ENCODE data around the gene MCRIP2. TPM values are rescaled to one million over a fixed set of nuclear protein-coding genes. Genes with fewer than 3 reads are reported as not detected.

The MCRIP2 gene
- total RNA-seq, 2 donors from 2014 or later = 110 to 121 TPM

DNA sequence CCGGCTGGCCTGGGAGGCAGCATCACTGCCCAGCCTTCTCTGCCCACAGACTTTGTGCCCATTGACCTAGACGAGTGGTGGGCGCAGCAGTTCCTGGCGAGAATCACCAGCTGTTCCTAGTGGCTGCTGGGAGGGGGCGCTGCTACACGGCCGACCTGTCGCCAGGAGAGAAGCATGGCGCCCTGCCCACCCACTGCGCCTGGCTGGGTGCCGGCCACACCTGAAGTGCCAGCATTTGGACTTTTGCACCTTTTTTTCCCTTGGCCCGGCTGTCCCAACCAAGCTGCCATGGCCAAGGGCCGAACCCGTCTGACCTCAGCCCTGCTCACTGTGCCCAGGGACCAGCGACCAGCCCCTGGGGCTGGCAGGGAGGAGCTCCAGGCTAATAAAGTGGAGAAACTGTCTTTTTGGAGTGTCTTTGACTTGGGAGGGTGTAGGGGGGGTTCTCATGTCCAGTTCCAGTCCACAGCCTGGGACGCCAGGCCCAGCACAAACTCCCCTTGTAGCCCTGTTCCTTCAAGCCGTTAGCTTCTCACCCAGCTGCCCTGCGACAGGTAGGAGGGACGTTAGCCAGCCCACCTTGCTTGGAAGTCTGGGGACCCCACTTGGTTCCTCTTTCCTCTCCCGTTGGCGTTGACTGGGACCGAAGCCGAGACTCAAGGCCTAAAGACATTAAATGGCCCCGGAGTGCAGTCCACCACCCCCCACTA is 6.6 kb downstream of the MCRIP2 start:
- Histone ChIP-seq H3K36me3 (no peaks in the 10 kb centered on the region), H3K27me3 (no peaks in the 10 kb centered on the region), H3K9me3 (no peaks in the 10 kb centered on the region), H3K4me1 (peaks cover 0 to 61% of the 10 kb centered on the region in 2 donors), H3K27ac (peak overlapping the region; percentile 88 to 92), H3K4me3 (peak overlapping the region; percentile 68 to 88)
- TF ChIP-seq, protein P1, sequence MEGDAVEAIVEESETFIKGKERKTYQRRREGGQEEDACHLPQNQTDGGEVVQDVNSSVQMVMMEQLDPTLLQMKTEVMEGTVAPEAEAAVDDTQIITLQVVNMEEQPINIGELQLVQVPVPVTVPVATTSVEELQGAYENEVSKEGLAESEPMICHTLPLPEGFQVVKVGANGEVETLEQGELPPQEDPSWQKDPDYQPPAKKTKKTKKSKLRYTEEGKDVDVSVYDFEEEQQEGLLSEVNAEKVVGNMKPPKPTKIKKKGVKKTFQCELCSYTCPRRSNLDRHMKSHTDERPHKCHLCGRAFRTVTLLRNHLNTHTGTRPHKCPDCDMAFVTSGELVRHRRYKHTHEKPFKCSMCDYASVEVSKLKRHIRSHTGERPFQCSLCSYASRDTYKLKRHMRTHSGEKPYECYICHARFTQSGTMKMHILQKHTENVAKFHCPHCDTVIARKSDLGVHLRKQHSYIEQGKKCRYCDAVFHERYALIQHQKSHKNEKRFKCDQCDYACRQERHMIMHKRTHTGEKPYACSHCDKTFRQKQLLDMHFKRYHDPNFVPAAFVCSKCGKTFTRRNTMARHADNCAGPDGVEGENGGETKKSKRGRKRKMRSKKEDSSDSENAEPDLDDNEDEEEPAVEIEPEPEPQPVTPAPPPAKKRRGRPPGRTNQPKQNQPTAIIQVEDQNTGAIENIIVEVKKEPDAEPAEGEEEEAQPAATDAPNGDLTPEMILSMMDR (IDR thresholded peaks at IDR 0.05) = no peak
- DNase-seq (ENCODE audit: low spot score) = no peak

DNA sequence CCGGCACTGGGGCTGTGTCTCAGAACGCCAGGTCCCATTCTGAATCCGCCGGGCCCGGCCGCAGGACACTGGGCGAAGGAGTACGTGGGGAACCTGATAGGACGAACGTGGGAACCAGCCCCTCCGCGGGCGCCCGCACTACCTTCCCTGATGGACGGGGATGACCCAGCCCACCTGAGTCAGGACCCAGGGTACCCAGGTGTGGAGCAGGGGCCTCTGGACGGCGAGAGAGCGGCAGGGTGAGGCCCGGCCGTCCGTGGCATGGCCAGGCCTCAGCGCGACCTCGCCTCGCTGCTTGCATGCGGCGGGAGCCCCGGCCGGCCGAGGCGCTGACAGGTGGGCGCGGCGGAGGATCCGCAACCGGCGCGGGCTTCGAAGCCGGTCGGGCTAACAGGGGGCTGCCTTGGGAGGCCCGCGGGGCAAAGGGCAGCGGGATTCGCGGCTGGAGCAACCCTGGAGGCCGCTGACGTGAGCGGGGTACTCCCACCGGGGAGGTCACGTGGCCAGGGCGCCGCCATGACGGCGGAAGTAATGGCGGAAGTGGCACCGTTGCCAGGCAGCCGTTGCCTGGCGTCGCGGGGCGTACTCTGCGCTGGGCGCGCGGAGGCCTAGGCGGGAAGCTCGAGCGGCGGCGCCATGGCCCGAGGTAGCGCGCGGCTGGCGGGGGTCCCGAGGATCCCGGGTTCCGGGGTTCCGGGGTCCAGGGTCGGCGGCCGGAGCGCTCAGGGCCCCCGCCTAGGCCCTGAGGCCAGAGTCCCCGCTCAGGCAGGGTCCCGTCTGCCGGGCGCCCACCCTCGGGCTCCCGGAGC is 7.4 kb downstream of the MCRIP2 start, which contains the start of gene WDR90:
TSS of gene WDR90 (plus strand) at position 585 of the 809 bp plus-strand sequence. CDS start at position 637, 52 bp downstream.
- H3K4me3 ChIP-seq = peak within 1 kb of the TSS; percentile 68 to 88
- TF ChIP-seq, protein P1 (IDR thresholded peaks at IDR 0.05) = no peak
- peak within 1 kb of the TSS; percentile 88 to 92 for H3K27ac ChIP-seq
- H3K4me1 ChIP-seq = peaks cover 0 to 60% of the 10 kb centered on the region in 2 donors
- no peaks in the 10 kb centered on the region for H3K36me3 ChIP-seq
- DNase-seq (ENCODE audit: low spot score) = peak; percentile 93
- H3K27me3 ChIP-seq = no peaks in the 10 kb centered on the region
- H3K9me3 ChIP-seq = no peaks in the 10 kb centered on the region

DNA sequence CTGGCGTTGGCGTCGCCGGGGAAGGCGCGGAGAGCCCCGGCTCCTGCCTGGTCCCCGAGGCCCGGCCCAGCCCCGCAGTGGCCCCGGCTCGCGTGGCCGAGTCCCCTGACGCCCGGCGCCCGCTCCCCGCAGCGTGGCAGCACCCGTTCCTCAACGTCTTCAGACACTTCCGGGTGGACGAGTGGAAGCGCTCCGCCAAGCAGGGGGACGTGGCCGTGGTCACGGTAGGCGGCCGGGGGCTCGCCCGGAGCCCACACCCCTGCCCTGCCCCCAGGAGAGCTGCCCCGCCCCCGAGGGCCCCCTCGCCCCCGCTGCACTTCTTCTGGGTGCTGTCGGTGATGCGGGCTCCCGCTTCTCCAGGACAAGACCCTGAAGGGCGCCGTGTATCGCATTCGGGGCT is 8.0 kb downstream of the MCRIP2 start:
- H3K9me3 ChIP-seq = no peaks in the 10 kb centered on the region
- H3K4me3 ChIP-seq = peak overlapping the region; percentile 68 to 88
- DNase-seq (ENCODE audit: low spot score) = no peak
- H3K36me3 ChIP-seq = no peaks in the 10 kb centered on the region
- TF ChIP-seq, protein P1 (IDR thresholded peaks at IDR 0.05) = no peak
- no peaks in the 10 kb centered on the region for H3K27me3 ChIP-seq
- H3K4me1 ChIP-seq = peaks cover 0 to 56% of the 10 kb centered on the region in 2 donors
- H3K27ac ChIP-seq = peak overlapping the region; percentile 88 to 92

DNA sequence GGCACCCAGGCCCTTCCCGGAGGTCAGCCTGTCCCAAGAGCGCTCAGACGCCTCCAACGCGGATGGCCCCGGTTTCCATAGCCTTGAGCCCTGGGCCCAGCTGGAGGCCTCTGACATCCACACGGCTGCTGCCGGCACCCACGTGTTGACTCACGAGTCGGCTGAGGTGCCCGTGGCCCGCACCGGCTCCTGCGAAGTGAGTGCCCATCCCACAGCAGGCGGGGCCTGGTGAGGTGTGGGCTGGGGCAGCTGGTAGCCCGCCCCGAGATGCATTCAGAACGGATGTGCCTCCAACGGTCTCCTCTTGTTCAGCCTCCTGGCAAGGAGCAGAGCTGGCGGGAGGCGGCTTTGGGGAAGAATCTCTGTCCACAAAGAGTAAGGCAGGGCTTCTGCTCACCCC is 10.2 kb downstream of the MCRIP2 start:
- no peak overlapping the region for H3K4me3 ChIP-seq
- H3K27ac ChIP-seq = no peak overlapping the region
- H3K27me3 ChIP-seq = no peaks in the 10 kb centered on the region
- H3K4me1 ChIP-seq = peaks cover 0 to 34% of the 10 kb centered on the region in 2 donors
- TF ChIP-seq, protein P1 (IDR thresholded peaks at IDR 0.05) = no peak
- no peak for DNase-seq (ENCODE audit: low spot score)
- no peaks in the 10 kb centered on the region for H3K9me3 ChIP-seq
- no peaks in the 10 kb centered on the region for H3K36me3 ChIP-seq

DNA sequence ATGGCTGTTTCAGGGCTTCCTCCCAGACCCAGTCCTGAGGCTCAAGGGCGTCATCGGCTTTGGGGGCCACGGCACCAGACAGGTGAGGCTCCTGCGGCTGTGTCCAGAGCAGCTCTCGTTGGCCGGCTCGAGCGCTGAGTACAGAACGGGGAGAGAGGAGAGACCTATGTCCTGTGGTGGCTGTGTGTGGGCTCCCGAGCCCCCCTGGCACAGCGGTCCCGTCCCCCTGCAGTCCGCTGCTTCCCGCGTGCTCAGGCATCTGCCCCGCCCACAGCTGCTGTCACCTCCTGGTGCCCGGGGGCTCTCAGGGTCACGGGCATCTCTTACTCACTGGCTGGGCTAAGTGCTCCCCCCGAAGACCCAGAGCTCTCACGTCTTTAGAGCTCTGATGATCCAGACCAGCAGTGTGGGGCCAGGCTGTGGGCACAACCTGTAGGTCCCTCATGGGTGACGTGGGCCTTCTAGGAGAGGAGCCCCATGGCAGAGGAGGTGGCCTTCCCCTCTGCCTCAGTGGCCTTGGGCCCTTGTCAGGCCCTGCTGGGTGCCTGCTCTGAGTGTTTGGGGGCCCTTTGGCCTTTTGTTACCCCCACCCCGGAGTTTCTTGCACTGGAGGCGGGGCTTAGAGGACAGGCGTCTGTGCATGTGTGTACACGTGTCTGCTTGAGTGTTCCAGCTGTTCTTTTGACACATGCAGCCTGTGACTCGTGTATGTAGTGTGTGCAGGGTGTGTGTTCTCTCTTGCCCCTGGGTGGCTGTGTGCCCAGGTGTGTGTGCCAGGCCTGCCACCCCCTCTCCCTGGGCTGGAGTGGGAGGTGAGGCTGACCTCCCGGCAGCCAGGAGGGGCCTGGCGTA is 11.1 kb downstream of the MCRIP2 start:
- Histone ChIP-seq H3K9me3 (no peaks in the 10 kb centered on the region), H3K36me3 (no peaks in the 10 kb centered on the region), H3K4me3 (no peak overlapping the region), H3K4me1 (peaks cover 0 to 26% of the 10 kb centered on the region in 2 donors), H3K27ac (no peak overlapping the region), H3K27me3 (no peaks in the 10 kb centered on the region)
- TF ChIP-seq, protein P1 (IDR thresholded peaks at IDR 0.05) = no peak
- no peak for DNase-seq (ENCODE audit: low spot score)

Measured in right atrium auricular region (tissue), 2 donors.